SK-N-SH (cell line): ENCODE measurements around the gene PNP. TPM values are rescaled to one million over a fixed set of nuclear protein-coding genes. Genes with fewer than 3 reads are reported as not detected.

Experiments used
- CTCF ChIA-PET: fragments of 300-600, 350-600 bp; formaldehyde crosslinking; extraction: SDS; loops from one replicate; lab custom pipeline; 2021; lab: Yijun Ruan, JAX
- POLR2A ChIA-PET: fragments of 350-600 bp; sonication (Branson Sonifier 250); formaldehyde crosslinking; extraction: SDS; loops from one replicate; lab custom pipeline; 2020; ENCODE audit warnings: antibody characterized with exemption, inconsistent platforms; lab: Yijun Ruan, JAX
- DNase-seq: peaks from one replicate; pipeline ENCODE4 v3.0.0; 2012
- H2AFZ ChIP-seq: fragments of 200-600 bp; sonication (generic); 2 replicates; pipeline ENCODE4 v1.8.1; 2016; ENCODE audit warnings: antibody characterized with exemption, mild to moderate bottlenecking, low read depth
- H3F3A ChIP-seq: fragments of 200-600 bp; sonication (generic); replicated peaks from 2 replicates; pipeline ENCODE3; 2016; ENCODE audit warnings: antibody characterized with exemption, mild to moderate bottlenecking; ENCODE audit not compliant: insufficient read depth
- H3K27ac ChIP-seq, 2 experiments: fragments of 200-500 bp in 1 of 2; fragments of 200-600 bp in 1 of 2; sonication (Bioruptor generic) in 1 of 2; sonication (generic), shearing (Covaris generic) in 1 of 2; 2 replicates each; pipeline versions ENCODE4 v1.5.1 to v1.6.1; 2014 to 2016; ENCODE audit warnings: low read depth in 2 of 2, inconsistent platforms in 1 of 2, low read length in 1 of 2, mild to moderate bottlenecking in 1 of 2, mixed read lengths in 1 of 2
- H3K27me3 ChIP-seq: fragments of 200-600 bp; sonication (generic), shearing (Covaris generic); 2 replicates; pipeline ENCODE4 v1.6.1; 2016; ENCODE audit warnings: mixed run types; ENCODE audit not compliant: insufficient read depth
- H3K36me3 ChIP-seq, 2 experiments: fragments of 200-500 bp in 1 of 2; fragments of 200-600 bp in 1 of 2; sonication (Bioruptor generic) in 1 of 2; sonication (generic) in 1 of 2; replicated peaks in 1 of 2; 2 replicates each; pipeline versions ENCODE3 to v1.5.1; 2014 to 2016; ENCODE audit warnings: low read length in 1 of 2, mild to moderate bottlenecking in 1 of 2; ENCODE audit not compliant: insufficient read depth in 2 of 2, control insufficient read depth in 1 of 2
- H3K4me1 ChIP-seq, 2 experiments: fragments of 200-500 bp in 1 of 2; fragments of 200-600 bp in 1 of 2; sonication (Bioruptor generic) in 1 of 2; sonication (generic), shearing (Covaris generic) in 1 of 2; 2 replicates each; pipeline versions ENCODE4 v1.5.1 to v1.6.1; 2014 to 2016; ENCODE audit warnings: low read depth in 1 of 2, low read length in 1 of 2, mixed run types in 1 of 2; ENCODE audit not compliant: insufficient read depth in 2 of 2, control insufficient read depth in 1 of 2
- H3K4me2 ChIP-seq: fragments of 200-600 bp; sonication (generic), shearing (Covaris generic); 2 replicates; pipeline ENCODE4 v1.6.1; 2017; ENCODE audit warnings: mixed run types
- H3K4me3 ChIP-seq, 2 experiments: fragments of 200-500 bp in 1 of 2; fragments of 200-600 bp in 1 of 2; sonication (Bioruptor generic) in 1 of 2; sonication (generic), shearing (Covaris generic) in 1 of 2; 2 replicates each; pipeline versions ENCODE4 v1.5.1 to v1.8.1; 2014 to 2016; ENCODE audit warnings: low read depth in 2 of 2, inconsistent platforms in 1 of 2, low read length in 1 of 2, mild to moderate bottlenecking in 1 of 2, mixed read lengths in 1 of 2, moderate library complexity in 1 of 2
- H3K79me2 ChIP-seq: fragments of 200-600 bp; sonication (generic); 2 replicates; pipeline ENCODE4 v1.8.1; 2017; ENCODE audit warnings: mild to moderate bottlenecking; ENCODE audit not compliant: insufficient read depth
- H3K9ac ChIP-seq: fragments of 200-600 bp; sonication (generic); 2 replicates; pipeline ENCODE4 v1.6.1; 2017; ENCODE audit warnings: mixed run types
- H3K9me2 ChIP-seq: fragments of 200-600 bp; sonication (generic); 2 replicates; pipeline ENCODE4 v1.6.1; 2017; ENCODE audit warnings: mixed run types
- H3K9me3 ChIP-seq: fragments of 200-600 bp; sonication (generic); 2 replicates; pipeline ENCODE4 v1.6.1; 2017; ENCODE audit warnings: mixed run types, mild to moderate bottlenecking, moderate library complexity
- H4K20me1 ChIP-seq: fragments of 200-600 bp; sonication (generic); 2 replicates; pipeline ENCODE4 v1.6.1; 2017; ENCODE audit warnings: mild to moderate bottlenecking, mixed run types; ENCODE audit not compliant: insufficient read depth
- CHD2 ChIP-seq: fragments of 150-350 bp; IDR thresholded peaks from 2 replicates; pipeline ENCODE4 v1.6.1; 2018; ENCODE audit warnings: low read length; ENCODE audit not compliant: partially characterized antibody
- ELF1 ChIP-seq: IDR thresholded peaks from 2 replicates; pipeline ENCODE4 v1.4.0; 2012
- EP300 ChIP-seq, 2 experiments: IDR thresholded peaks; 2 replicates each; pipeline versions ENCODE4 v1.4.0 to v1.6.1; 2012; ENCODE audit warnings: borderline replicate concordance in 1 of 2, low read depth in 1 of 2, low read length in 1 of 2
- EZH2phosphoT487 ChIP-seq: fragments of 200-600 bp; sonication (generic); IDR thresholded peaks from 2 replicates; pipeline ENCODE4 v1.6.1; 2017; ENCODE audit warnings: low read depth, mixed run types, mild to moderate bottlenecking, antibody characterized with exemption, moderate library complexity, borderline replicate concordance
- FOSL2 ChIP-seq: IDR thresholded peaks from 2 replicates; pipeline ENCODE4 v1.4.0; 2012; ENCODE audit warnings: low read depth, mild to moderate bottlenecking, moderate library complexity, borderline replicate concordance
- GABPA ChIP-seq: IDR thresholded peaks from 2 replicates; pipeline ENCODE4 v1.4.0; 2012; ENCODE audit warnings: low read depth, mild to moderate bottlenecking
- JUND ChIP-seq: IDR thresholded peaks from 2 replicates; pipeline ENCODE4 v1.4.0; 2012
- MEF2A ChIP-seq: IDR thresholded peaks from 2 replicates; pipeline ENCODE4 v1.4.0; 2012; ENCODE audit warnings: low read depth, borderline replicate concordance
- MXI1 ChIP-seq: IDR thresholded peaks from 2 replicates; pipeline ENCODE4 v1.6.1; 2012; ENCODE audit warnings: mild to moderate bottlenecking, low read depth, low read length, improper control_type of control experiment
- NRF1 ChIP-seq: IDR thresholded peaks from 2 replicates; pipeline ENCODE4 v1.6.1; 2012; ENCODE audit warnings: low read depth, mild to moderate bottlenecking, low read length
- POLR2AphosphoS5 ChIP-seq: IDR thresholded peaks from 2 replicates; pipeline ENCODE4 v1.6.1; 2012; ENCODE audit warnings: low read depth, low read length
- RCOR1 ChIP-seq: fragments of 150-350 bp; IDR thresholded peaks from 2 replicates; pipeline ENCODE4 v1.6.1; 2017; ENCODE audit warnings: antibody characterized with exemption, low read length
- RXRA ChIP-seq: IDR thresholded peaks from 2 replicates; pipeline ENCODE4 v1.4.0; 2012; ENCODE audit warnings: low read depth, mild to moderate bottlenecking, borderline replicate concordance
- SMC3 ChIP-seq: IDR thresholded peaks from 2 replicates; pipeline ENCODE4 v1.6.1; 2012; ENCODE audit warnings: low read depth, low read length, improper control_type of control experiment
- TAF1 ChIP-seq: IDR thresholded peaks from 2 replicates; pipeline ENCODE4 v1.6.1; 2012; ENCODE audit warnings: low read depth, mild to moderate bottlenecking, low read length, moderate library complexity, borderline replicate concordance
- TCF12 ChIP-seq: IDR thresholded peaks from 2 replicates; pipeline ENCODE4 v1.4.0; 2012
- TEAD4 ChIP-seq: IDR thresholded peaks from 2 replicates; pipeline ENCODE4 v1.4.0; 2012; ENCODE audit warnings: mild to moderate bottlenecking, borderline replicate concordance; ENCODE audit not compliant: insufficient read depth
- WGBS: methylation state at CpG from one replicate; pipeline ENCODE4 v1.1.6; 2017; ENCODE audit warnings: low lambda C conversion rate; 5-methylcytosine and 5-hydroxymethylcytosine counted together
- polyA plus RNA-seq, 3 experiments: library from polyadenylated mRNA; depleted of rRNA; stranded (reverse); fragments of >200 nt; gene quantifications; 2 replicates each; pipeline ENCODE4 v1.2.3, GENCODE V29; 2012
- TF ChIP-seq, protein P1 (sequence below): fragments of 150-350 bp; IDR thresholded peaks from 2 replicates; pipeline ENCODE4 v1.6.1; 2017; ENCODE audit warnings: antibody characterized with exemption, low read length, low read depth, borderline replicate concordance
- TF ChIP-seq, protein P2 (sequence below): IDR thresholded peaks from 2 replicates; pipeline ENCODE4 v1.4.0; 2012; ENCODE audit warnings: low read depth, borderline replicate concordance

PNP gene
- polyA plus RNA-seq, 1 of the 3 experiments (the other 2 are of a cell fraction) = 29.8 TPM

DNA sequence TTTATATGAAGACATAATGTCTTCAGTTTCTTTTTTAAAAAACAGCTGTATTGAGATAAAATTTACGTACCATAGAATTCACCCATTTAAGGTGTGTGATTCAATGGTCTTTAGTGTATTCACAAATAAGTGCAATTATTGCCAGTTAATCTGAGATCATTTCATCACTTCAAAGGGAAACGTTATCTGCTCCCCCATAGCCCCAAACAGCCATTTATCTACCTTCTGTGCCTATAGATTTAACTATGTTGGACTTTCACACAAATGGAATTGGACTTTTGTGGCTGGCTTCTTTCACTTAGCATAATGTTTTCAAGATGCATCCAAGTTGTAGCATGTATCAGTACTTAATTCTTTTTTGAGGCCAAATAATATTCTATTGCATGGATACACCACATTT, 9.7 kb downstream of the PNP start:
- no peaks in the 10 kb centered on the region for H3K9me3 ChIP-seq
- H3K36me3 ChIP-seq = peaks cover 5 to 19% of the 10 kb centered on the region in 2 experiments
- H2AFZ ChIP-seq = no peak overlapping the region
- CTCF ChIA-PET = no interaction called here
- 87% methylated on average over 2 of the region's 2 CpGs for WGBS
- no peaks in the 10 kb centered on the region for H3K27me3 ChIP-seq
- POLR2A ChIA-PET = no interaction called here
- no peaks in the 10 kb centered on the region for H3K9me2 ChIP-seq
- no peak overlapping the region for H3K9ac ChIP-seq
- H3K27ac ChIP-seq = no peak overlapping the region
- H3K79me2 ChIP-seq = no peaks in the 10 kb centered on the region
- no peaks in the 10 kb centered on the region for H3F3A ChIP-seq
- no peak for DNase-seq
- H3K4me3 ChIP-seq = no peak overlapping the region
- H3K4me2 ChIP-seq = no peak overlapping the region
- TF ChIP-seq TEAD4 (no peak), RXRA (no peak), EP300 (IDR thresholded peaks at IDR 0.05; ENCODE audit: borderline replicate concordance in 1 of 2, low read depth in 1 of 2, low read length in 1 of 2) (no peak), NRF1 (no peak), ELF1 (no peak), FOSL2 (no peak), MXI1 (no peak), RCOR1 (no peak), EZH2phosphoT487 (no peak), TAF1 (no peak), GABPA (no peak)
- TF ChIP-seq, protein P1, sequence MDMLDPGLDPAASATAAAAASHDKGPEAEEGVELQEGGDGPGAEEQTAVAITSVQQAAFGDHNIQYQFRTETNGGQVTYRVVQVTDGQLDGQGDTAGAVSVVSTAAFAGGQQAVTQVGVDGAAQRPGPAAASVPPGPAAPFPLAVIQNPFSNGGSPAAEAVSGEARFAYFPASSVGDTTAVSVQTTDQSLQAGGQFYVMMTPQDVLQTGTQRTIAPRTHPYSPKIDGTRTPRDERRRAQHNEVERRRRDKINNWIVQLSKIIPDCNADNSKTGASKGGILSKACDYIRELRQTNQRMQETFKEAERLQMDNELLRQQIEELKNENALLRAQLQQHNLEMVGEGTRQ = no peak
- H3K4me1 ChIP-seq = peaks cover 8 to 17% of the 10 kb centered on the region in 2 experiments; a peak in 3 of 4 replicates
- H4K20me1 ChIP-seq = no peaks in the 10 kb centered on the region

DNA sequence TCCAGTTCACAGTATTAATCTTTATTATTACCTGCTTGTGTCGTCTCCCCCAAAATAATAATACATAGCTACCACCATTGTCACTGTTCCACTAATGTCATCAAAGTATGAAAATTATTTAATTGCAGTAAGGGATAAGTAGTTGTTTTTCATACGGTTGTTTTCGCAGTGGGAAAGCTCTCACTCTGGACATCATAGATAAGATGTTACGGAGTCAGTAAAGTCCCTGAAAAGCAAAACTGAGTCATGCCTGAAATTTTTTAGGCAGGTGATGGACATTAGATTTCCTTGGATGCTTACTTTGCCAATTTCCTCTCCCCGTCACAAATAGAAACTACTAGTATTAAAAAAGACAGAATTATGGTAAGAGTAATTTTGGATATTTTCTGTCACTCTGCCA, 13.2 kb downstream of the PNP start:
- Histone ChIP-seq H4K20me1 (no peaks in the 10 kb centered on the region), H3K9ac (no peak overlapping the region), H2AFZ (no peak overlapping the region), H3K4me1 (peaks cover 3 to 7% of the 10 kb centered on the region in 2 experiments; a peak in 3 of 4 replicates), H3K4me2 (no peak overlapping the region), H3K9me2 (no peaks in the 10 kb centered on the region), H3K27ac (no peak overlapping the region), H3K79me2 (no peaks in the 10 kb centered on the region), H3K36me3 (peaks cover 0 to 5% of the 10 kb centered on the region in 2 experiments), H3F3A (no peaks in the 10 kb centered on the region), H3K27me3 (peaks cover 4% of the 10 kb centered on the region; the same call in 1 of the 2 replicates), H3K4me3 (no peak overlapping the region), H3K9me3 (no peaks in the 10 kb centered on the region)
- ChIA-PET POLR2A (interaction anchor here (1.0 kb wide), 1 partner anchor 13 kb away, joined by 3 read pairs; the partner anchor contains the start of gene PNP), CTCF (interaction anchor here (1.1 kb wide), 1 partner anchor 127 kb away, joined by 3 read pairs; no protein-coding TSS in a partner anchor)
- WGBS = 69% methylated on average over 5 of the region's 5 CpGs
- no peak for DNase-seq
- TF ChIP-seq CHD2 (no peak), POLR2AphosphoS5 (no peak), TCF12 (no peak), JUND (no peak), MEF2A (no peak), FOSL2 (no peak), SMC3 (no peak), GABPA (no peak)
- TF ChIP-seq, protein P2, sequence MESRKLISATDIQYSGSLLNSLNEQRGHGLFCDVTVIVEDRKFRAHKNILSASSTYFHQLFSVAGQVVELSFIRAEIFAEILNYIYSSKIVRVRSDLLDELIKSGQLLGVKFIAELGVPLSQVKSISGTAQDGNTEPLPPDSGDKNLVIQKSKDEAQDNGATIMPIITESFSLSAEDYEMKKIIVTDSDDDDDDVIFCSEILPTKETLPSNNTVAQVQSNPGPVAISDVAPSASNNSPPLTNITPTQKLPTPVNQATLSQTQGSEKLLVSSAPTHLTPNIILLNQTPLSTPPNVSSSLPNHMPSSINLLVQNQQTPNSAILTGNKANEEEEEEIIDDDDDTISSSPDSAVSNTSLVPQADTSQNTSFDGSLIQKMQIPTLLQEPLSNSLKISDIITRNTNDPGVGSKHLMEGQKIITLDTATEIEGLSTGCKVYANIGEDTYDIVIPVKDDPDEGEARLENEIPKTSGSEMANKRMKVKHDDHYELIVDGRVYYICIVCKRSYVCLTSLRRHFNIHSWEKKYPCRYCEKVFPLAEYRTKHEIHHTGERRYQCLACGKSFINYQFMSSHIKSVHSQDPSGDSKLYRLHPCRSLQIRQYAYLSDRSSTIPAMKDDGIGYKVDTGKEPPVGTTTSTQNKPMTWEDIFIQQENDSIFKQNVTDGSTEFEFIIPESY = no peak
